Loucy (cell line): Measurements from ENCODE around the gene LGR5.

Experiments
- EZH2phosphoT487 ChIP-seq: fragments of 200-600 bp; IDR thresholded peaks from 2 replicates; pipeline ENCODE4 v1.6.1; 2018; ENCODE audit warnings: antibody characterized with exemption, mild to moderate bottlenecking, moderate library complexity, borderline replicate concordance
- TF ChIP-seq, protein P1 (sequence below): fragments of 200-600 bp; sonication (generic); conservative IDR thresholded peaks from 2 replicates; pipeline ENCODE4 v1.5.1; 2014; ENCODE audit warnings: mild to moderate bottlenecking, antibody characterized with exemption, low read length

DNA sequence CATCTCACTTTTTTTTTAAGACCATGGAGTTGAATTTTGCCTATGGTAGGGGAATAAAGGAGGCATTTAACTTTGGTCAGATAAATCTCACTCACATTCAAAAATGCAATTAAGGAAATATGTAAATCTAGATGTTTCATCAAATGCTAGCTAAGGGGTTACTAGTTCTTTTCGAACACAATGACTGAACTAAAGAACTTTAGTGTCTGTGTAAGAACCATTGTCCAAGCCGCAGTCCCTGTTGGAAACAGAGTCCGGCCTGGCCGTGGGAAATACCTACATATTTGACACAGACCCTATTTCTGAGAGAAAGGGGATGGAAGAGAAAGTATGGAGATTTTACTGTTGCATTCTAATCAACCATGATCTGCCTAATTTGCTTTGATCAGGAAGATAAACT, 17.4 kb downstream of the LGR5 start:
- TF ChIP-seq, protein P1, sequence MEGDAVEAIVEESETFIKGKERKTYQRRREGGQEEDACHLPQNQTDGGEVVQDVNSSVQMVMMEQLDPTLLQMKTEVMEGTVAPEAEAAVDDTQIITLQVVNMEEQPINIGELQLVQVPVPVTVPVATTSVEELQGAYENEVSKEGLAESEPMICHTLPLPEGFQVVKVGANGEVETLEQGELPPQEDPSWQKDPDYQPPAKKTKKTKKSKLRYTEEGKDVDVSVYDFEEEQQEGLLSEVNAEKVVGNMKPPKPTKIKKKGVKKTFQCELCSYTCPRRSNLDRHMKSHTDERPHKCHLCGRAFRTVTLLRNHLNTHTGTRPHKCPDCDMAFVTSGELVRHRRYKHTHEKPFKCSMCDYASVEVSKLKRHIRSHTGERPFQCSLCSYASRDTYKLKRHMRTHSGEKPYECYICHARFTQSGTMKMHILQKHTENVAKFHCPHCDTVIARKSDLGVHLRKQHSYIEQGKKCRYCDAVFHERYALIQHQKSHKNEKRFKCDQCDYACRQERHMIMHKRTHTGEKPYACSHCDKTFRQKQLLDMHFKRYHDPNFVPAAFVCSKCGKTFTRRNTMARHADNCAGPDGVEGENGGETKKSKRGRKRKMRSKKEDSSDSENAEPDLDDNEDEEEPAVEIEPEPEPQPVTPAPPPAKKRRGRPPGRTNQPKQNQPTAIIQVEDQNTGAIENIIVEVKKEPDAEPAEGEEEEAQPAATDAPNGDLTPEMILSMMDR, result no peak
- no peak for TF ChIP-seq EZH2phosphoT487
